IgD-negative memory B cell (primary cell): Measurements from ENCODE around the gene ANKS1A. TPM values are rescaled to one million over a fixed set of nuclear protein-coding genes. Genes with fewer than 3 reads are reported as not detected.

ENCODE experiments used
- H3K27ac Mint-ChIP-seq, 3 donors: one replicate each; pipeline ENCODE4 v1.8.0; 2020 to 2022; ENCODE audit warnings: mild to moderate bottlenecking in 3 of 3, mixed read lengths in 3 of 3, moderate library complexity in 1 of 3
- H3K27me3 Mint-ChIP-seq: one replicate; pipeline ENCODE4 v1.8.0; 2021; ENCODE audit warnings: mixed read lengths
- H3K36me3 Mint-ChIP-seq: one replicate; pipeline ENCODE4 v1.8.0; 2020; ENCODE audit warnings: mild to moderate bottlenecking, mixed read lengths
- H3K4me1 Mint-ChIP-seq, 3 donors: one replicate each; pipeline ENCODE4 v1.8.0; 2020 to 2022; ENCODE audit warnings: mixed read lengths in 3 of 3, mild to moderate bottlenecking in 1 of 3
- H3K4me3 Mint-ChIP-seq, 4 donors: one replicate each; pipeline ENCODE4 v1.8.0; 2020 to 2022; ENCODE audit warnings: mild to moderate bottlenecking in 4 of 4, mixed read lengths in 4 of 4, moderate library complexity in 3 of 4
- H3K9me3 Mint-ChIP-seq, 3 donors: one replicate each; pipeline ENCODE4 v1.8.0; 2020 to 2021; ENCODE audit warnings: mixed read lengths in 3 of 3, mild to moderate bottlenecking in 1 of 3
- polyA plus RNA-seq: library from polyadenylated mRNA; unstranded; fragments of 300-500 nt; fragmentation: Illumina TruSeq; gene quantifications from one replicate; pipeline ENCODE4 v1.2.3, GENCODE V29; 2021

Gene ANKS1A
- polyA plus RNA-seq, 1 donor from 2014 or later = 3.3 TPM

DNA sequence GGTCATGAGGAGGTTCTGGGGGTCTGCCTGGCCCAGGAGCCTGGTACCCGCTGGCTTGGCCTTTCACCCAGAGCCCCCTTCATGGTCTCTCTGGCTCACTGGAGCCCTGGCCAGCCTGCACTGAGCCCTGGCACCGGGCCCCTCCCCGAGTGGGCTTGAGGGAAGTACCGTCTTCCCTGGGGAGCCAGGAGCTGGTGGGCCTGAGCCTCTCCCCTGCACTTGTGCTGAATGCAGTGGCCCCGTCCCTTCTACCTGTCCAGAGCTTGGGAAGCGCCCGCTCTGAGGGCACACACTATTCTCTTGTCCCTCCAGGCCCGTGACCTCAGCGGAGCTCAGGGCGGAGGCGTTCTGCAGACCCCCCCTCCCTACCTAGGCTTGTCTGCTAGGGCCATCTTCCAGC, 189.8 kb downstream of the ANKS1A start:
- peaks cover 0 to 2% (median 0%) of the 10 kb centered on the region in 3 donors for H3K4me1 Mint-ChIP-seq
- H3K9me3 Mint-ChIP-seq = no peaks in the 10 kb centered on the region
- H3K27ac Mint-ChIP-seq = no peak overlapping the region
- H3K36me3 Mint-ChIP-seq = peaks cover 3% of the 10 kb centered on the region
- no peaks in the 10 kb centered on the region for H3K27me3 Mint-ChIP-seq
- H3K4me3 Mint-ChIP-seq = no peak overlapping the region

DNA sequence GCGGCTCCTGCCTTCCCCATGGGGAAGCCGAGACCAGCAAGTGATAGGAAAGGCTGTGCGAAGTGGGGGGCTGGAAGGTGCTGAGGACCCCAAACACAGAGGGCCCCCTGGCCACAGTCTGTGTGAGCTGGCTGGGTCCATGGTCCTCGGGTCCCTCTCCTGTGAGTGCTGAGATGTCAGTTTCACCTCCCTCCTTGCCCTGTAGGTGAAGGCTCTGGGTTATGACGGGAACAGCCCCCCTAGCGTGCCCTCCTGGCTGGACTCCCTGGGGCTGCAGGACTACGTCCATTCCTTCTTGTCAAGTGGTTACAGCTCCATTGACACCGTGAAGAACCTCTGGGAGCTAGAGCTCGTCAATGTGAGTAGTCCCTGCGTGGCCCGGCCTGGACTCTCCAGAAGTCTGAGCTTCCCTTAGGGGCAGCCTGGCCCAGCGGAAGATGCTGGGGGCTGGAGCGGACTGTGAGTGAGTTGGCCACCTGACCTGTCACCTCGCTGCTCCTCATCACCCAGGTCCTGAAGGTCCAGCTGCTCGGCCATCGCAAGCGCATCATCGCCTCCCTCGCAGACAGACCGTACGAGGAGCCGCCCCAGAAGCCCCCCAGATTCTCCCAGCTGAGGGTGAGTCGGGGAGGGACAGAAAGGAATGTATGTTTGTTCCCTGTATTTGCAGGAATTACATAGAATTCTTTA, 190.4 kb downstream of the ANKS1A start:
- peaks cover 0 to 2% (median 0%) of the 10 kb centered on the region in 3 donors for H3K4me1 Mint-ChIP-seq
- no peak overlapping the region for H3K4me3 Mint-ChIP-seq
- H3K27me3 Mint-ChIP-seq = no peaks in the 10 kb centered on the region
- H3K36me3 Mint-ChIP-seq = peaks cover 2% of the 10 kb centered on the region
- H3K9me3 Mint-ChIP-seq = no peaks in the 10 kb centered on the region
- peak overlapping the region in 1 of 3 donors; percentile 59 for H3K27ac Mint-ChIP-seq

- Mint-ChIP-seq H3K36me3 (peaks cover 2% of the 10 kb centered on the region), H3K9me3 (no peaks in the 10 kb centered on the region), H3K27ac (peak overlapping the region in 1 of 3 donors; percentile 59), H3K4me3 (no peak overlapping the region), H3K27me3 (no peaks in the 10 kb centered on the region), H3K4me1 (peaks cover 0 to 2% (median 0%) of the 10 kb centered on the region in 3 donors)
These were observed 191.1 kb downstream of the ANKS1A start for GRCh38 chr6:35080016-35080680.

DNA sequence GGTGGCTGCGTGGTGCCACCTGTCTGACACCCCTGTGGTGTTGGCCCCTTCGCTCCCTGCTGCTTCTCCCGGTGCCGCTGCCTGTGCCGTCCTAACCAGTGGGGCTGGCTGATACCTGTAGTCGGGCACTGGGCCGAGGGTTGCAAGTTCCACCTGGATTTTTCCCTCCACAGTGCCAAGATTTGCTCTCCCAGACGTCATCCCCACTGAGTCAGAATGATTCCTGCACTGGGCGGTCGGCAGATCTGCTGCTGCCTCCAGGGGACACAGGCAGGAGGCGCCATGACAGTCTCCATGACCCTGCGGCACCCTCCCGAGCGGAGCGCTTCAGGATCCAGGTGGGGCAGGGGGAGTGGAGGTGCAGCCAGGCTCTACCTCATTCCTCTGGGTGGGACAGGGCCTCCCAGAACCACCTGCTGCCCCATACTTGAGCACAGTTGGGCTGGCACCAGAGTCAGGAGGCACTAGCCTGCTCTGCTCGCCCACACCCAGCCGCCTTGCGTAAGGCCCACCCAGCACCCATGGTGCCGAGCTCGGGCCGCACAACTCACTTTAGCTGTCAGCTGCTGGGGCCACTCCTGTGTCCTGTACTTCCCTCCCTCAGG, 191.9 kb downstream of the ANKS1A start:
- peaks cover 2% of the 10 kb centered on the region for H3K36me3 Mint-ChIP-seq
- H3K27ac Mint-ChIP-seq = no peak overlapping the region
- H3K4me3 Mint-ChIP-seq = no peak overlapping the region
- no peaks in the 10 kb centered on the region for H3K9me3 Mint-ChIP-seq
- no peaks in the 10 kb centered on the region for H3K27me3 Mint-ChIP-seq
- peaks cover 0 to 2% (median 0%) of the 10 kb centered on the region in 3 donors for H3K4me1 Mint-ChIP-seq

GRCh38 chr6:35081426-35081851, 192.4 kb downstream of the ANKS1A start:
- H3K36me3 Mint-ChIP-seq = peaks cover 7% of the 10 kb centered on the region
- no peak overlapping the region for H3K27ac Mint-ChIP-seq
- H3K4me1 Mint-ChIP-seq = peaks cover 0 to 2% (median 0%) of the 10 kb centered on the region in 3 donors
- no peak overlapping the region for H3K4me3 Mint-ChIP-seq
- peaks cover 3% of the 10 kb centered on the region for H3K27me3 Mint-ChIP-seq
- no peaks in the 10 kb centered on the region for H3K9me3 Mint-ChIP-seq

GRCh38 chr6:35082046-35082732, 193.1 kb downstream of the ANKS1A start:
- no peaks in the 10 kb centered on the region for H3K9me3 Mint-ChIP-seq
- H3K36me3 Mint-ChIP-seq = peaks cover 8% of the 10 kb centered on the region
- no peak overlapping the region for H3K4me3 Mint-ChIP-seq
- H3K4me1 Mint-ChIP-seq = peaks cover 0 to 2% (median 0%) of the 10 kb centered on the region in 3 donors
- H3K27me3 Mint-ChIP-seq = peaks cover 3% of the 10 kb centered on the region
- no peak overlapping the region for H3K27ac Mint-ChIP-seq

GRCh38 chr6:35082733-35083403, 193.8 kb downstream of the ANKS1A start:
- Mint-ChIP-seq H3K36me3 (peaks cover 8% of the 10 kb centered on the region), H3K4me1 (peaks cover 0 to 2% (median 0%) of the 10 kb centered on the region in 3 donors), H3K4me3 (no peak overlapping the region), H3K9me3 (no peaks in the 10 kb centered on the region), H3K27ac (no peak overlapping the region), H3K27me3 (peaks cover 3% of the 10 kb centered on the region)

DNA sequence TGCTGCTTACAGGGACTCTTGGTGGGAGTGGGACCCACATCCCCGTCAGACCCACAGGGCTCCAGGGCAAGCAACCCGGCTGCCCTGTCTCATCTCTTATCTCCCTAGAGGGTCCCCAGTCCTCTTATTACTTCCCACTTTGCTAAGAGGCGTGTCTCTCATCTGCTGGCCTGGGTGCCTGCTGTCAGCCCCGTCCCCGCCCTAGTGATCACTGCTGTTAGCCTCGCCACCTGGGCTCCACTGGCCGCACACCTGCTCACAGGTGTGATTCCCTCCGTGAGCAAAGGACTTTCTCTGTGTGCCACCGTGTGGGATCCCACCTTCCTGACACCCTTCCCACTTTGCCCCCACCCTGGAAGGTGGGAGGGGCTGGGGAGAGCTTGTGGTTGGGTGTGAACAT, 194.5 kb downstream of the ANKS1A start:
- Mint-ChIP-seq H3K27me3 (peaks cover 3% of the 10 kb centered on the region), H3K4me3 (no peak overlapping the region), H3K27ac (no peak overlapping the region), H3K9me3 (no peaks in the 10 kb centered on the region), H3K36me3 (peaks cover 11% of the 10 kb centered on the region), H3K4me1 (peaks cover 0 to 2% (median 0%) of the 10 kb centered on the region in 3 donors)

GRCh38 chr6:35084041-35084491, 195.0 kb downstream of the ANKS1A start:
- Mint-ChIP-seq H3K9me3 (no peaks in the 10 kb centered on the region), H3K27ac (no peak overlapping the region), H3K4me1 (peaks cover 0 to 2% (median 0%) of the 10 kb centered on the region in 3 donors), H3K27me3 (peaks cover 3% of the 10 kb centered on the region), H3K4me3 (no peak overlapping the region), H3K36me3 (peaks cover 13% of the 10 kb centered on the region)

DNA sequence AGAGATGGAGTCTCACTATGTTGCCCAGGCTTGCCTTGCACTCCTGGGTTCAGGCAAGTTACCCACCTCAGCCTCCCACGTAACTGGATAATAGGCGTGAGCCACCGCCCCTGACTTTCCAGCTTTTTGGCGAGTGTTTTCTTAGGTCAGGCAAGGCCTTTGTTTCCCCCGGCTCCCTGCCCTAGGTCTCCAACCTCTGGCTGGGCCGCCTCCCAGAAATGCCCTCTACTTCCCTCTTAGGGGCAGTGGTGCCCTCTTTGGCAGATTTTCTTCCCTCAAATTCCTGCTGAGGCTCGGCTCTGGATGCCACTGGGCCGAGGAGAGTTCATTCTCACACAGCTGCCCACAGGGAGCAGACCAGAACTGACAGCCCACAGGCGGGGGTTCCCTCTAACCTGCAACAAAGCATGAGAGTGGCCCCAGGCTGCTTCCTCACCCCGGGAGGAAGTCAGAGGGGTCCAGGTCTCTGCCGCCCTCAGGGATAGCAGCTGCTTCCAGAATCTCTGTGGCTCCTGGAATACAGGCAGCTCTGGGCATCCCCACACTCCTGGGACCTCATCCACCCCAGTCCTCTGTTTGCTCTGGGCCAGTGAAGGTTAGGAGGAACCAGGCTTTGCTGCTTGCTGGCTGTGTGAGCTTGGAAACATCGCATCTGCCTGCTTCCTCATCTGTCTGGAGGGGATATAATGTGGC, 195.6 kb downstream of the ANKS1A start:
- no peak overlapping the region for H3K27ac Mint-ChIP-seq
- H3K4me3 Mint-ChIP-seq = no peak overlapping the region
- H3K27me3 Mint-ChIP-seq = peaks cover 3% of the 10 kb centered on the region
- H3K4me1 Mint-ChIP-seq = peaks cover 0 to 2% (median 0%) of the 10 kb centered on the region in 3 donors
- peaks cover 13% of the 10 kb centered on the region for H3K36me3 Mint-ChIP-seq
- no peaks in the 10 kb centered on the region for H3K9me3 Mint-ChIP-seq

GRCh38 chr6:35085359-35086281, 196.6 kb downstream of the ANKS1A start:
- Mint-ChIP-seq H3K9me3 (no peaks in the 10 kb centered on the region), H3K4me3 (no peak overlapping the region), H3K27ac (no peak overlapping the region), H3K36me3 (peaks cover 13% of the 10 kb centered on the region), H3K4me1 (peaks cover 0 to 2% (median 0%) of the 10 kb centered on the region in 3 donors), H3K27me3 (peaks cover 3% of the 10 kb centered on the region)

DNA sequence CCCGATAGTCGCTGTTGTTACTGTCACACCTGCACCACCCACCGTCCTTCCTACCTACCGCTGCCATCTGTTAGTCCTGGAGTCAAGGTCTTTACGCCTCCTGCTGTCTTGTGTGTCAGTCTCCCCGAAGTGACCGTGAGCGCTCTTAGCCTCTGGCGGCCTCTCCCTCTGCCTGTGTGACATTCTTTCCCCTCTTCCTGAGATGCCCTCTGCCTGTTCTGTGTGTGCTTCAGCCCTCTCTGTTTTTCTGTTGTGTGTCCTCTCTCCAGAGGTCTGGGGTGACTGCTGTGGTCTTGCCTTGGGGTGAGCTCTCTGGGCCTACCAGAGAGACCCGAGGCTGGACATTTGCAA, 197.2 kb downstream of the ANKS1A start:
- H3K4me1 Mint-ChIP-seq = peaks cover 0 to 1% (median 0%) of the 10 kb centered on the region in 3 donors
- peaks cover 13% of the 10 kb centered on the region for H3K36me3 Mint-ChIP-seq
- no peak overlapping the region for H3K27ac Mint-ChIP-seq
- H3K27me3 Mint-ChIP-seq = peaks cover 3% of the 10 kb centered on the region
- H3K4me3 Mint-ChIP-seq = no peak overlapping the region
- no peaks in the 10 kb centered on the region for H3K9me3 Mint-ChIP-seq

GRCh38 chr6:35086636-35087360, 197.7 kb downstream of the ANKS1A start:
- Mint-ChIP-seq H3K36me3 (peaks cover 11% of the 10 kb centered on the region), H3K27ac (peak overlapping the region in 1 of 3 donors; percentile 78), H3K27me3 (peaks cover 3% of the 10 kb centered on the region), H3K9me3 (no peaks in the 10 kb centered on the region), H3K4me1 (no peaks in the 10 kb centered on the region), H3K4me3 (no peak overlapping the region)
